B cell (primary cell): ENCODE data around the gene CHD6. TPM values are rescaled to one million over a fixed set of nuclear protein-coding genes. Genes with fewer than 3 reads are reported as not detected.

Experiments used
- ATAC-seq: fragments of 200-7000 bp; cut with Tn5 transposase; one replicate; pipeline ENCODE4 v1.10.0; 2021; ENCODE audit warnings: low read depth, mild to moderate bottlenecking, moderate number of reproducible peaks, moderate library complexity
- CTCF ChIA-PET: fragments of 350-600 bp; sonication (Branson Sonifier 250); formaldehyde crosslinking; loops from one replicate; lab custom pipeline; 2021; ENCODE audit warnings: antibody characterized with exemption, inconsistent platforms; lab: Charles Lee
- POLR2A ChIA-PET: fragments of 350-600 bp; sonication (Branson Sonifier 250); formaldehyde crosslinking; loops from one replicate; lab custom pipeline; 2021; ENCODE audit warnings: antibody characterized with exemption; lab: Charles Lee
- DNase-seq: peaks from one replicate; pipeline ENCODE4 v3.0.0; 2013
- H2AFZ ChIP-seq: 2 replicates; pipeline ENCODE4 v1.6.1; 2012; ENCODE audit warnings: mild to moderate bottlenecking, low read depth, low read length; ENCODE audit not compliant: insufficient read depth, poor library complexity, severe bottlenecking
- H3K27ac ChIP-seq, 2 donors: 1 replicate in 1 of 2; 2 replicates in 1 of 2; pipeline ENCODE4 v1.5.1; 2012 to 2013; ENCODE audit warnings: low read length in 2 of 2, mild to moderate bottlenecking in 2 of 2, moderate library complexity in 1 of 2
- H3K27me3 ChIP-seq, 4 experiments: fragments of 200-600 bp in 1 of 4; sonication (generic) in 1 of 4; replicated peaks in 1 of 4; 1 replicate in 2 of 4; 2 replicates in 2 of 4; pipeline versions ENCODE4 v1.6.1 to v1.7.0; 2013 to 2016; ENCODE audit warnings: low read length in 3 of 4, mild to moderate bottlenecking in 2 of 4, mixed read lengths in 1 of 4, moderate library complexity in 1 of 4; ENCODE audit not compliant: insufficient read depth in 4 of 4, control insufficient read depth in 3 of 4; ENCODE audit errors: control extremely low read depth in 1 of 4
- H3K36me3 ChIP-seq, 2 experiments: replicated peaks in 1 of 2; 1 replicate in 1 of 2; 2 replicates in 1 of 2; pipeline versions ENCODE4 v1.6.1 to v1.7.1; 2013; ENCODE audit warnings: low read length in 1 of 2; ENCODE audit not compliant: insufficient read depth in 2 of 2, control insufficient read depth in 1 of 2; ENCODE audit errors: control extremely low read depth in 1 of 2, extremely low read depth in 1 of 2
- H3K4me1 ChIP-seq, 2 donors: fragments of 200-600 bp in 1 of 2; sonication (generic) in 1 of 2; 1 replicate in 1 of 2; 2 replicates in 1 of 2; pipeline versions ENCODE4 v1.5.1 to v1.6.1; 2013 to 2017; ENCODE audit warnings: low read length in 2 of 2; ENCODE audit not compliant: control insufficient read depth in 2 of 2, insufficient read depth in 2 of 2
- H3K4me2 ChIP-seq: replicated peaks from 2 replicates; pipeline ENCODE3; 2012; ENCODE audit warnings: mild to moderate bottlenecking, low read depth, low read length; ENCODE audit not compliant: poor library complexity, severe bottlenecking
- H3K4me3 ChIP-seq, 5 experiments: fragments of 200-600 bp in 1 of 5; sonication (generic) in 1 of 5; 1 replicate in 3 of 5; 2 replicates in 2 of 5; pipeline versions ENCODE4 v1.5.1 to v1.7.0; 2011 to 2016; ENCODE audit warnings: low read length in 4 of 5, mild to moderate bottlenecking in 4 of 5, low read depth in 2 of 5, control low read depth in 1 of 5, moderate library complexity in 1 of 5; ENCODE audit not compliant: insufficient read depth in 1 of 5; ENCODE audit errors: control extremely low read depth in 1 of 5, extremely low read depth in 1 of 5
- H3K79me2 ChIP-seq: fragments of 200-600 bp; sonication (generic); one replicate; pipeline ENCODE4 v1.6.0; 2016; ENCODE audit warnings: low read length; ENCODE audit not compliant: control insufficient read depth, insufficient read depth
- H3K9ac ChIP-seq: fragments of 200-600 bp; sonication (generic); 2 replicates; pipeline ENCODE4 v1.6.1; 2017; ENCODE audit warnings: mild to moderate bottlenecking, low read length, moderate library complexity
- H3K9me3 ChIP-seq, 3 donors: one replicate each; pipeline versions ENCODE4 v1.6.1 to v1.7.1; 2013; ENCODE audit warnings: low read length in 2 of 3; ENCODE audit not compliant: control insufficient read depth in 2 of 3, insufficient read depth in 1 of 3; ENCODE audit errors: control extremely low read depth in 1 of 3
- H4K20me1 ChIP-seq: 2 replicates; pipeline ENCODE4 v1.6.0; 2012; ENCODE audit warnings: mild to moderate bottlenecking, low read length; ENCODE audit not compliant: insufficient read depth, control insufficient read depth, poor library complexity, severe bottlenecking
- H3K27ac Mint-ChIP-seq: one replicate; pipeline ENCODE4 v1.8.0; 2021; ENCODE audit warnings: mixed read lengths
- H3K27me3 Mint-ChIP-seq: one replicate; pipeline ENCODE4 v1.8.0; 2021; ENCODE audit warnings: mixed read lengths
- H3K4me1 Mint-ChIP-seq: one replicate; pipeline ENCODE4 v1.8.0; 2021; ENCODE audit warnings: mixed read lengths
- H3K4me3 Mint-ChIP-seq: one replicate; pipeline ENCODE4 v1.8.0; 2021; ENCODE audit warnings: mixed read lengths
- H3K9me3 Mint-ChIP-seq: one replicate; pipeline ENCODE4 v1.8.0; 2022; ENCODE audit warnings: mixed read lengths; ENCODE audit not compliant: insufficient read depth
- EZH2 ChIP-seq: IDR thresholded peaks from 2 replicates; pipeline ENCODE4 v1.6.1; 2012; ENCODE audit warnings: borderline replicate concordance, low read depth, mild to moderate bottlenecking, moderate library complexity, low read length; ENCODE audit not compliant: insufficient read depth, poor library complexity, severe bottlenecking
- WGBS: methylation state at CpG from one replicate; pipeline ENCODE4 v1.1.5; 2013; ENCODE audit warnings: missing lambda C conversion rate; ENCODE audit not compliant: insufficient coverage; 5-methylcytosine and 5-hydroxymethylcytosine counted together
- intact Hi-C: fragments of 100-400 bp; cut with micrococcal nuclease; formaldehyde crosslinking; loops from one replicate; pipeline ENCODE4 v1.10.0; 2022
- polyA plus RNA-seq: library from polyadenylated mRNA; depleted of rRNA; stranded (reverse); fragments of >200 nt; gene quantifications from 2 replicates; pipeline ENCODE4 v1.2.3, GENCODE V29; 2012
- total RNA-seq, 2 donors: library from RNA; stranded (reverse); fragments of 120-200 nt in 1 of 2; gene quantifications; 1 replicate in 1 of 2; 2 replicates in 1 of 2; pipeline versions ENCODE4 v1.2.3 to v1.2.4, GENCODE V29; 2013 to 2022
- TF ChIP-seq, protein P1 (sequence below): fragments of 200-600 bp; IDR thresholded peaks from one replicate; pipeline ENCODE4 v1.8.0; 2022; ENCODE audit warnings: antibody characterized with exemption, mild to moderate bottlenecking

Gene CHD6
- total and polyA plus RNA-seq, 2 donors (not counting 1 experiment from before 2014, with no cell fraction given) = 10.3 to 117 TPM

DNA sequence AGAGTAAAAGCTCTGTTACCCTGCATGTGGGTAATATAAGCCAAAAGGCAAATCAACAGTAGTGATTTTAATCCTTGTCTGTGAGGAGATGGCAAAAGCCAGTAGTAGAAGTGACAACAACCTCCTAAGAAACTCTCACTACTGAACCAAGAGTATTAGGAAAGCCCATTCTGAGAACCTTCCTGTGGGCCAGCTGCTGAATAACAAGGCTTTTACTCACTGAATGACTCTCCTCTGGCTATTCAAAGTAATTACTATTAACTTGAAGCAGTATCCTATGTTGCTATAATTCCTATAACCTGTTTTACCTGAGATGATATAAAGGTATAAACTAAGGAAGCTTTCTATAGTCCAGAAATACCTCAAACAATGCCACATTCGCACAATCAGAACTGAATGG, 55.1 kb downstream of the CHD6 start:
- H3K4me2 ChIP-seq = no peak overlapping the region
- H3K27me3 Mint-ChIP-seq = no peaks in the 10 kb centered on the region
- no peak overlapping the region for H3K4me3 ChIP-seq
- H3K36me3 ChIP-seq = peaks cover 2 to 6% of the 10 kb centered on the region in 2 experiments
- H3K27ac Mint-ChIP-seq = no peak overlapping the region
- no peak overlapping the region for H2AFZ ChIP-seq
- CTCF ChIA-PET = no interaction called here
- WGBS = 100% methylated on average over 1 of the region's 1 CpG
- no peaks in the 10 kb centered on the region for H3K9me3 Mint-ChIP-seq
- H3K4me1 ChIP-seq = peaks cover 28 to 42% of the 10 kb centered on the region in 2 donors
- no peaks in the 10 kb centered on the region for H3K27me3 ChIP-seq
- DNase-seq = no peak
- peaks cover 77% of the 10 kb centered on the region for H4K20me1 ChIP-seq
- intact Hi-C loops = no loop called here
- H3K9me3 ChIP-seq = no peaks in the 10 kb centered on the region
- H3K27ac ChIP-seq = no peak overlapping the region
- POLR2A ChIA-PET = no interaction called here
- H3K4me1 Mint-ChIP-seq = peaks cover 82% of the 10 kb centered on the region
- ATAC-seq = no peak
- no peak overlapping the region for H3K4me3 Mint-ChIP-seq
- peaks cover 97% of the 10 kb centered on the region for H3K79me2 ChIP-seq
- TF ChIP-seq EZH2 = no peak
- TF ChIP-seq, protein P1, sequence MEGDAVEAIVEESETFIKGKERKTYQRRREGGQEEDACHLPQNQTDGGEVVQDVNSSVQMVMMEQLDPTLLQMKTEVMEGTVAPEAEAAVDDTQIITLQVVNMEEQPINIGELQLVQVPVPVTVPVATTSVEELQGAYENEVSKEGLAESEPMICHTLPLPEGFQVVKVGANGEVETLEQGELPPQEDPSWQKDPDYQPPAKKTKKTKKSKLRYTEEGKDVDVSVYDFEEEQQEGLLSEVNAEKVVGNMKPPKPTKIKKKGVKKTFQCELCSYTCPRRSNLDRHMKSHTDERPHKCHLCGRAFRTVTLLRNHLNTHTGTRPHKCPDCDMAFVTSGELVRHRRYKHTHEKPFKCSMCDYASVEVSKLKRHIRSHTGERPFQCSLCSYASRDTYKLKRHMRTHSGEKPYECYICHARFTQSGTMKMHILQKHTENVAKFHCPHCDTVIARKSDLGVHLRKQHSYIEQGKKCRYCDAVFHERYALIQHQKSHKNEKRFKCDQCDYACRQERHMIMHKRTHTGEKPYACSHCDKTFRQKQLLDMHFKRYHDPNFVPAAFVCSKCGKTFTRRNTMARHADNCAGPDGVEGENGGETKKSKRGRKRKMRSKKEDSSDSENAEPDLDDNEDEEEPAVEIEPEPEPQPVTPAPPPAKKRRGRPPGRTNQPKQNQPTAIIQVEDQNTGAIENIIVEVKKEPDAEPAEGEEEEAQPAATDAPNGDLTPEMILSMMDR = no peak
- no peak overlapping the region for H3K9ac ChIP-seq

DNA sequence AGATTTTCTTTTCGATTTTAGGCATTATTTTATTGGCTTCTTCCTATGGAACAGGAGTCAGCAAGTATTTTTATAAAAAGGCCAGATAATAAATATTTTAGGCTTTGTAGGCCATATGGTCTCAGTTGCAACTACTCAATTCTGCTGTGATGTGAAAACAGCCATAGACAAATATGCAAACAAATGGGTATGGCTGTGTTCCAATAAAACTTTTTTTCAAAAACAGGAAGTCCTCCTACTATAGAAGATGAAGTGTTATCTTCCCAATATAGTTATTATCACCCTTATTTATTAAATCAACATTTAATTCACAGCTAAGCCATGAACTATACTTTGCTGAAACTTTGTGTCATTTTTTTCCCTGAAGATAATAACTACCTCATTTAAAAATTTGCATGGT, 57.2 kb downstream of the CHD6 start:
- Histone ChIP-seq H3K9ac (no peak overlapping the region), H2AFZ (no peak overlapping the region), H3K4me1 (peaks cover 18 to 33% of the 10 kb centered on the region in 2 donors), H3K4me3 (no peak overlapping the region), H4K20me1 (peaks cover 74% of the 10 kb centered on the region), H3K79me2 (peaks cover 95% of the 10 kb centered on the region), H3K9me3 (peaks cover 0 to 3% (median 2%) of the 10 kb centered on the region in 3 donors), H3K36me3 (peaks cover 0 to 3% of the 10 kb centered on the region in 2 experiments), H3K4me2 (peak overlapping the region; percentile 1), H3K27ac (no peak overlapping the region), H3K27me3 (no peaks in the 10 kb centered on the region)
- Mint-ChIP-seq H3K27ac (no peak overlapping the region), H3K4me3 (no peak overlapping the region), H3K27me3 (no peaks in the 10 kb centered on the region), H3K9me3 (no peaks in the 10 kb centered on the region), H3K4me1 (peaks cover 70% of the 10 kb centered on the region)
- ChIA-PET CTCF (no interaction called here), POLR2A (no interaction called here)
- no CpG with 5 or more reads among the region's 1 CpG for WGBS
- ATAC-seq = no peak
- intact Hi-C loops = no loop called here
- no peak for DNase-seq
- TF ChIP-seq, protein P1 = no peak
- TF ChIP-seq EZH2 = no peak
